Prostate gland (tissue), 2 donors: ENCODE measurements around the gene GDF2. TPM values are rescaled to one million over a fixed set of nuclear protein-coding genes. Genes with fewer than 3 reads are reported as not detected.

ENCODE experiments used
- DNase-seq: peaks from one replicate; pipeline ENCODE4 v3.0.0-alpha.2; 2019; ENCODE audit warnings: low spot score
- H3K27ac ChIP-seq, 2 donors: fragments of 200-600 bp; sonication (generic); 2 replicates each; pipeline ENCODE4 v1.5.1; 2017 to 2019
- H3K27me3 ChIP-seq: fragments of 200-600 bp; sonication (generic); replicated peaks from 2 replicates; pipeline ENCODE4 v1.5.1; 2019; ENCODE audit not compliant: insufficient read depth
- H3K36me3 ChIP-seq, 2 donors: fragments of 200-600 bp; sonication (generic); 1 replicate in 1 of 2; 2 replicates in 1 of 2; pipeline versions ENCODE4 v1.5.1 to v1.8.1; 2017 to 2019
- H3K4me1 ChIP-seq: fragments of 200-600 bp; sonication (generic); replicated peaks from 2 replicates; pipeline ENCODE4 v1.5.1; 2019
- H3K4me3 ChIP-seq, 2 donors: fragments of 200-600 bp; sonication (generic); 2 replicates each; pipeline ENCODE4 v1.5.1; 2017 to 2019
- H3K9me3 ChIP-seq: fragments of 200-600 bp; sonication (generic); 2 replicates; pipeline ENCODE4 v1.5.1; 2017
- CTCF ChIP-seq, 4 experiments: fragments of 200-600 bp in 2 of 4; fragments of 450-650 bp in 2 of 4; sonication (generic) in 2 of 4; IDR thresholded peaks; 1 replicate in 3 of 4; 2 replicates in 1 of 4; pipeline ENCODE4 v1.5.1; 2016 to 2019; ENCODE audit warnings: antibody characterized with exemption in 4 of 4, mild to moderate bottlenecking in 2 of 4, moderate library complexity in 2 of 4
- POLR2A ChIP-seq: fragments of 450-650 bp; IDR thresholded peaks from one replicate; pipeline ENCODE4 v1.6.1; 2016; ENCODE audit warnings: antibody characterized with exemption, mild to moderate bottlenecking
- POLR2AphosphoS5 ChIP-seq: sonication (generic); formaldehyde crosslinking; IDR thresholded peaks from one replicate; pipeline ENCODE4 v1.6.1; 2017; ENCODE audit warnings: antibody characterized with exemption
- WGBS: methylation state at CpG from one replicate; pipeline ENCODE4 v1.1.5; 2018; 5-methylcytosine and 5-hydroxymethylcytosine counted together
- intact Hi-C: fragments of 100-400 bp; cut with DNase I; formaldehyde crosslinking; loops from one replicate; pipeline ENCODE4 v1.14.2; 2022
- total RNA-seq, 2 donors: library from RNA; depleted of rRNA; stranded (reverse); fragments of >200 nt; gene quantifications; one replicate each; pipeline ENCODE4 v1.1.0, GENCODE V29; 2016

Gene GDF2
- total RNA-seq, 2 donors from 2014 or later: not detected

DNA sequence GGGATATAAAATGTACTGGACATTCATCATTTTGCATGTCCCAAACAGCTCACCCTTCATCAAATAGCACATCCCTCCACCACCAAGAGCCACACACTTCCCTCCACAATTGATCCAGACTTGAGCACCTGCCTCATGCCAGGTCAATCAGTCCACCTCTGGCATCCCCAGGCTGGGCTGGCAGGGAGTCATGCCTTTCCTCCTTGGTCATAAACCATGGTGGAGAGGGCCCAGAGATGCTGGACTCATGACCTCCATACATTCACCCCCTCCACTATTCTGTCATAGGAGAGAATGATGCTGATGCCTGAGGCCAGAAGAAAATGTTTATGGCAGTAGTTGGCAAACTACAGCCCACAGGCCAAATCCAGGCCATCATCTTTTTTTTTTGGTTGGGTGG, 38.4 kb upstream of the GDF2 start:
- TF ChIP-seq POLR2A: no peak
- TF ChIP-seq POLR2AphosphoS5: no peak
- TF ChIP-seq CTCF (IDR thresholded peaks at IDR 0.05): no peak
- no peak for DNase-seq
- Histone ChIP-seq H3K9me3 (no peaks in the 10 kb centered on the region), H3K27me3 (no peaks in the 10 kb centered on the region), H3K27ac (no peak overlapping the region), H3K4me1 (no peaks in the 10 kb centered on the region), H3K36me3 (no peaks in the 10 kb centered on the region), H3K4me3 (no peak overlapping the region)
- intact Hi-C loops: no loop called here

DNA sequence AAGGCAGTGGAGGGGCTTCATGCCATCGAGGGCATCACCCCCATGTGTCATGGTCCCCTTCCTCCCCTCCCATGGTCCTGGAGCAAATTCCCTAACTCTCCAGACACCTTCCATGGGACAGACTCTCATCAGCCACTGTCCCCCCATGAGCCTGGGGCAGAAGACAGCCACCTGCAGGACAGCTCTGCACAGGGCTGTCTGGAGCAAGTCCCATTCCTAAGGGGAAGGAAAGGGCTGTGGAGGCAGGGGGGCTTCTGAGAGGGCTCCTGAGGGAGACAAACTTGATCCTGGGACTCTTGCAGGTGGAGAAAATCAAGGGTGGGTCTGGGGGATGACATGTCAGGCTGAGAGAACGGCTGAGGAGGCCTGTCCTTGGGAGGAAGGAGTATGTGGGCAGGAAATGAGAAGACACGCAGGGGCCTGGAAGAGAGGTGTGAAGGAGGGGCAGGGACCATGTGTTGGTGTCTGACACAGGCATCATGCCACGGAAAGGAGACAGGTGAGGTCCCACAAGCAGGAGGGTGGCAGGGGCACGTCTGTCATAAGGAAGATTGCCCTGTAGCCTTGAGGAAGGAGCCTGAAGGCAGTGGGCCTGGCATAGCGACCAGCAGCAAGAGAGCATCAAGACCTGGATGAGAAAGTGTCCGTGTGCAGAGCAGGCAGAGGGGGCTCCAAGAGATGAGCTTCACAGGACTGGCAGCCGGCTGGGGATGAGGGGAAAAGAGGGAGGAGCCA, 36.7 kb upstream of the GDF2 start:
- Histone ChIP-seq H3K27ac (no peak overlapping the region), H3K4me3 (no peak overlapping the region), H3K27me3 (no peaks in the 10 kb centered on the region), H3K4me1 (no peaks in the 10 kb centered on the region), H3K9me3 (no peaks in the 10 kb centered on the region), H3K36me3 (no peaks in the 10 kb centered on the region)
- 85% methylated on average over 8 of the region's 8 CpGs for WGBS
- intact Hi-C loops: no loop called here
- DNase-seq: no peak
- TF ChIP-seq CTCF (IDR thresholded peaks at IDR 0.05) (no peak), POLR2A (no peak), POLR2AphosphoS5 (no peak)

DNA sequence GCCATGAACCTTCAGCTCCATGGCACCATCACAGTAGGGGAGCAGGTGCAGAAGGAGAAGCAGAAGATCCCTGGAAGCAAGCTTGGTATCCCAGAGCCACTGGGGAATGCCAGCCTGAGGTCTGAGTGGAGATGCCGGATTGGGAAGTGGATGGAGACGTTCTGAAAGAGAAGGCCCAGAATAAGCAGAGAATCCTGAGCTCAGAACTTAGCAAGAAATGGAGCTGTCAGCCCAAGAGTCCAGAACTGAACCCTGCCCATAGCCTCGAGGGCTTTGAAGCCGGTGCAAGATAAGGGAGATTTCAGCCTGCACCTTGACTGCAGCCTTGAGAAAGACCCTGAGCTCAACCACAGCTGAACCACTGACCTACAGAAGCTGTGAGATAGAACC, 36.1 kb upstream of the GDF2 start:
- Histone ChIP-seq H3K9me3 (no peaks in the 10 kb centered on the region), H3K4me1 (no peaks in the 10 kb centered on the region), H3K27me3 (no peaks in the 10 kb centered on the region), H3K36me3 (no peaks in the 10 kb centered on the region), H3K27ac (no peak overlapping the region), H3K4me3 (no peak overlapping the region)
- 95% methylated on average over 4 of the region's 4 CpGs for WGBS
- intact Hi-C loops: no loop called here
- TF ChIP-seq POLR2A: no peak
- no peak for TF ChIP-seq POLR2AphosphoS5
- no peak for TF ChIP-seq CTCF (IDR thresholded peaks at IDR 0.05)
- no peak for DNase-seq

DNA sequence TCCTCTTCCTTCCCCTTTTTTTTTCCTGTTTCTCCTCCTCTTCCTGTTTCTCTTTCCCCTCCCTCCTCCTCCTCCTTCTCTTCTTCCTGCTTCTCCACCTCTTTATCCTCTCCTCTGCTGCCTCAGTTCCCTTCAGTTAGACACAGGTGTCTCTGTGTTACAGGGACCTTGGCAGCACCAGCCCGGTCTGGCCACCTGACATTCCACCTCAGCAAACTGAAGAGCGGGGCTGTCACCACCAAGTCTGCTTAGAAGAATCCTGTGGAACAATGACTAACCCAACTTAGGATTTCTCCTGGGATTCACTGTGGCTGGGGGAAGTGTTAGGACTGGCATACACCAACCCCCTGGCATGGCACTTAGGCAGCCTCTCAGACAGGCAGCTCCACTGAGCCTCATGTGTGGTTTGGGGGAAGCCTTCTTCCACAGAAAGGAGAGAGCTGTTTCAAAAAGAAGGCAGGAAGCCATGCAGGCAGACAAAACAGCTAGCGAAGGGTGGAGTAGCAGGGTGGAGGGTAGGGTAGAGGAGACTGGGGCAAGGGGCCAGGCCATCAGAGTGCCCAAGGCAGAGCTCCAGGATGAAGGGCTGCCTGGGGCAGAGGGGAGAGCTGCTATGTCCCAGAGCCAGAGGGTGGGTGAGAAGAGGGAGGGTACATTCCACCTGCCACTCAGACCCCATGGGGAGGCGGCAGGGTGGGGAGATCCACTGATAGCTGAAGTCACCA, 35.5 kb upstream of the GDF2 start:
- Histone ChIP-seq H3K36me3 (no peaks in the 10 kb centered on the region), H3K4me1 (no peaks in the 10 kb centered on the region), H3K27ac (no peak overlapping the region), H3K27me3 (no peaks in the 10 kb centered on the region), H3K9me3 (no peaks in the 10 kb centered on the region), H3K4me3 (no peak overlapping the region)
- 68% methylated on average over 4 of the region's 4 CpGs for WGBS
- no peak for DNase-seq
- intact Hi-C loops: no loop called here
- TF ChIP-seq POLR2A: no peak
- TF ChIP-seq POLR2AphosphoS5: no peak
- no peak for TF ChIP-seq CTCF (IDR thresholded peaks at IDR 0.05)

GRCh38 chr10:47287365-47287802, 34.9 kb upstream of the GDF2 start:
- H3K4me1 ChIP-seq: no peaks in the 10 kb centered on the region
- TF ChIP-seq CTCF (IDR thresholded peaks at IDR 0.05): no peak
- no peak for TF ChIP-seq POLR2A
- no peak for TF ChIP-seq POLR2AphosphoS5
- WGBS: 33% methylated on average over 12 of the region's 12 CpGs
- no peaks in the 10 kb centered on the region for H3K9me3 ChIP-seq
- intact Hi-C loops: no loop called here
- no peak overlapping the region for H3K27ac ChIP-seq
- H3K27me3 ChIP-seq: no peaks in the 10 kb centered on the region
- no peaks in the 10 kb centered on the region for H3K36me3 ChIP-seq
- no peak for DNase-seq
- no peak overlapping the region for H3K4me3 ChIP-seq
